SJSA1 (cell line): ENCODE results near the gene FBLN7. TPM values are rescaled to one million over a fixed set of nuclear protein-coding genes. Genes with fewer than 3 reads are reported as not detected.
"Not testable (repeated sequence)": the region's sequence is repeated elsewhere in the genome, so short reads cannot be mapped to it uniquely, and the experiment has no call there.

Experiments
- DNase-seq, 2 experiments: peaks; one replicate each; pipeline ENCODE4 v3.0.0-alpha.2; 2015 to 2020; ENCODE audit warnings: low spot score in 2 of 2, low read depth in 1 of 2
- H3K27ac ChIP-seq: fragments of 250-450 bp; sonication (Bioruptor Pico); 2 replicates; pipeline ENCODE4 v1.5.1; 2020; ENCODE audit warnings: mild to moderate bottlenecking, moderate library complexity
- H3K27me3 ChIP-seq: fragments of 250-450 bp; sonication (Bioruptor Pico); replicated peaks from 2 replicates; pipeline ENCODE4 v1.5.1; 2020; ENCODE audit warnings: mild to moderate bottlenecking, moderate library complexity
- H3K36me3 ChIP-seq: fragments of 250-450 bp; sonication (Bioruptor Pico); 2 replicates; pipeline ENCODE4 v1.5.1; 2020; ENCODE audit warnings: mild to moderate bottlenecking
- H3K4me1 ChIP-seq: fragments of 250-450 bp; sonication (Bioruptor Pico); replicated peaks from 2 replicates; pipeline ENCODE4 v1.6.1; 2021; ENCODE audit warnings: mild to moderate bottlenecking
- H3K4me3 ChIP-seq: fragments of 250-450 bp; sonication (Bioruptor Pico); 2 replicates; pipeline ENCODE4 v1.5.1; 2020; ENCODE audit warnings: mild to moderate bottlenecking
- H3K9me3 ChIP-seq: fragments of 250-450 bp; sonication (Bioruptor Pico); replicated peaks from 2 replicates; pipeline ENCODE4 v1.5.1; 2020; ENCODE audit warnings: mild to moderate bottlenecking
- total RNA-seq: library from RNA; depleted of rRNA; stranded (reverse); fragments of >200 nt; shearing (Covaris generic); gene quantifications from 2 replicates; pipeline ENCODE4 v1.2.3, GENCODE V29; 2014

FBLN7 gene
- total RNA-seq, 1 experiment from 2014 or later: not detected

- no peaks in the 10 kb centered on the region for H3K9me3 ChIP-seq
- H3K27ac ChIP-seq: no peak overlapping the region
- H3K27me3 ChIP-seq: peaks cover 11% of the 10 kb centered on the region
- peaks cover 6% of the 10 kb centered on the region; the same call in 1 of the 2 replicates for H3K4me1 ChIP-seq
- no peak for DNase-seq
- H3K36me3 ChIP-seq: no peaks in the 10 kb centered on the region
- H3K4me3 ChIP-seq: no peak overlapping the region
These were observed 4.8 kb upstream of the FBLN7 start for GRCh38 chr2:112133344-112133743.

- Histone ChIP-seq H3K4me1 (peaks cover 6% of the 10 kb centered on the region; the same call in 1 of the 2 replicates), H3K27ac (no peak overlapping the region), H3K27me3 (peaks cover 11% of the 10 kb centered on the region), H3K4me3 (no peak overlapping the region), H3K36me3 (no peaks in the 10 kb centered on the region), H3K9me3 (no peaks in the 10 kb centered on the region)
- DNase-seq: no peak
These were observed 4.1 kb upstream of the FBLN7 start for GRCh38 chr2:112134120-112134519.

- no peak overlapping the region for H3K27ac ChIP-seq
- DNase-seq: no peak
- no peak overlapping the region for H3K4me3 ChIP-seq
- peaks cover 6% of the 10 kb centered on the region; the same call in 1 of the 2 replicates for H3K4me1 ChIP-seq
- H3K9me3 ChIP-seq: no peaks in the 10 kb centered on the region
- H3K27me3 ChIP-seq: peaks cover 11% of the 10 kb centered on the region
- H3K36me3 ChIP-seq: no peaks in the 10 kb centered on the region
These were observed 2.1 kb upstream of the FBLN7 start for GRCh38 chr2:112136096-112136495.

DNA sequence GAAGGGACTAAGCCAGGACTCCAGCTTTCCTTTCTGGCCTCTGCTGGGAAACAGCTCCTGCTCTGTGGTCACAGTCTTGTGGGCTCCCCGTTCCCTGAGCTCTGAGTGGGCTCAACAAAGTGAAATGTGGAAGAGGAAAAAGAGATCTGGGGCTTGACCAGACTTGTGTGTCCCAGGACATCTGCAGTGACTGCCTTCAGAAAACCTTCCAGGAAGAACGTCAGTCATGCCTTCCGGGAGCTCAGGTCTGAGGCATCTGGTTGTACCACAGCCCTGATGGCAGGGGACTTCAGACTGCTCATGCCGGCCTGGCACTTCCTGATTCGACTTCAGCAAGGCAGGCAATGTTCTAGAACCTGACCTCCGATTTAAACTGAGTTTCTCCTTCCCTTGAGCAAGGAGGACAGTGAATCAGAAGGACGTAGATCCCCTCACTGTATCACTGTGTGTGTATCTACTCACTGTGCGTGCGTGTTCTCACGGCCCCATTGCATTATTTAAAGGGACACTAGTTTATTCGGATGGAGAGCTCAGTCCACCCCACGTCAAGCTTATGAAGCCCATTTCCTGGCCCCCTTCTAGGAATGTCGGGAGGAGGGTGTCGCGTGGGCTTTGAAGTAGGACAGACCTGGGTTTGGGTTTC is 548 bp upstream of the FBLN7 start:
- Histone ChIP-seq H3K4me1 (peaks cover 6% of the 10 kb centered on the region; the same call in 1 of the 2 replicates), H3K27me3 (peaks cover 11% of the 10 kb centered on the region), H3K36me3 (no peaks in the 10 kb centered on the region), H3K9me3 (no peaks in the 10 kb centered on the region), H3K27ac (no peak overlapping the region), H3K4me3 (peak overlapping the region; percentile 38)
- no peak for DNase-seq

GRCh38 chr2:112139033-112139614 is 939 bp downstream of the FBLN7 start:
- peaks cover 14% of the 10 kb centered on the region for H3K27me3 ChIP-seq
- not testable (repeated sequence) for H3K4me3 ChIP-seq, DNase-seq, H3K9me3 ChIP-seq, H3K4me1 ChIP-seq, H3K36me3 ChIP-seq, H3K27ac ChIP-seq

DNA sequence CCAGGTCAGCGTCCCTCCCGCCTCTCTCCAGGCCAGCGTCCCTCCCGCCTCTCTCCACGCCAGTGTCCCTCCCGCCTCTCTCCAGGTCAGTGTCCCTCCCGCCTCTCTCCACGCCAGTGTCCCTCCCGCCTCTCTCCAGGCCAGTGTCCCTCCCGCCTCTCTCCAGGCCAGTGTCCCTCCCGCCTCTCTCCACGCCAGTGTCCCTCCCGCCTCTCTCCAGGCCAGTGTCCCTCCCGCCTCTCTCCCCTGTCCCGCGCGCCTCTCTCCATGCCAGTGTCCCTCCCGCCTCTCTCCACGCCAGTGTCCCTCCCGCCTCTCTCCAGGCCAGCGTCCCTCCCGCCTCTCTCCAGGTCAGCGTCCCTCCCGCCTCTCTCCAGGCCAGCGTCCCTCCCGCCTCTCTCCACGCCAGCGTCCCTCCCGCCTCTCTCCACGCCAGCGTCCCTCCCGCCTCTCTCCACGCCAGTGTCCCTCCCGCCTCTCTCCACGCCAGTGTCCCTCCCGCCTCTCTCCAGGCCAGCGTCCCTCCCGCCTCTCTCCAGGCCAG is 1.5 kb downstream of the FBLN7 start:
- H3K4me1 ChIP-seq, H3K4me3 ChIP-seq, DNase-seq, H3K9me3 ChIP-seq, H3K36me3 ChIP-seq, H3K27ac ChIP-seq: not testable (repeated sequence)
- H3K27me3 ChIP-seq: peaks cover 15% of the 10 kb centered on the region

DNA sequence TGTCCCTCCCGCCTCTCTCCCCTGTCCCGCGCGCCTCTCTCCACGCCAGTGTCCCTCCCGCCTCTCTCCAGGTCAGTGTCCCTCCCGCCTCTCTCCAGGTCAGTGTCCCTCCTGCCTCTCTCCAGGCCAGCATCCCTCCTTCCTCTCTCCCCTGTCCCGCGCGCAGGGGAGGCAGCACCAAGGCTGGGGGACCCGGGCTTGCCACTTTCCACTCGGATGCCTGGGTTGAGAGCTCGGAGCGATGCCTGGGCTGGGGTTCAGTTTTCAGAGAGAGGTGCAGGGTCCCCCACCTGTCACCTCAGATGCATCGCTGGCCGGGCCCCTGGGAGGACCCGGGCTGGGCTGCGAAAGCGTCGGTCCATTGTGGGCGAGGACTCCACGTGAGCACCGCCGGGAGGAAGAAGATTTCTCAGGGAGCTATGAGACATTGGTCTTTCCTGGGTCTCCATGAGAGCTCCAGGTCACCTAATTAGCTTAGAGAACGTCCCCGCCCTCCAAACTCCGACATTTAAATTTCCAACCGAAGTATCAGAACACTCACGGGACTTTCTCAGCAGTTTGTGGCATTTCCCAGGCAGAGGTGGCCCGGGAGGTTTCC is 2.1 kb downstream of the FBLN7 start:
- H3K4me1 ChIP-seq: peaks cover 6% of the 10 kb centered on the region; the same call in 1 of the 2 replicates
- H3K9me3 ChIP-seq: no peaks in the 10 kb centered on the region
- no peak overlapping the region for H3K4me3 ChIP-seq
- peaks cover 15% of the 10 kb centered on the region for H3K27me3 ChIP-seq
- no peak for DNase-seq
- H3K36me3 ChIP-seq: no peaks in the 10 kb centered on the region
- no peak overlapping the region for H3K27ac ChIP-seq

- Histone ChIP-seq H3K36me3 (no peaks in the 10 kb centered on the region), H3K4me3 (no peak overlapping the region), H3K9me3 (no peaks in the 10 kb centered on the region), H3K27me3 (peaks cover 18% of the 10 kb centered on the region), H3K27ac (no peak overlapping the region), H3K4me1 (peaks cover 6% of the 10 kb centered on the region; the same call in 1 of the 2 replicates)
- DNase-seq: no peak
These were observed 2.9 kb downstream of the FBLN7 start for GRCh38 chr2:112140899-112141625.

- no peaks in the 10 kb centered on the region for H3K36me3 ChIP-seq
- H3K9me3 ChIP-seq: no peaks in the 10 kb centered on the region
- H3K4me1 ChIP-seq: peaks cover 6% of the 10 kb centered on the region; the same call in 1 of the 2 replicates
- no peak overlapping the region for H3K4me3 ChIP-seq
- no peak for DNase-seq
- H3K27me3 ChIP-seq: peaks cover 19% of the 10 kb centered on the region
- H3K27ac ChIP-seq: no peak overlapping the region
These were observed 3.4 kb downstream of the FBLN7 start for GRCh38 chr2:112141626-112142007.

DNA sequence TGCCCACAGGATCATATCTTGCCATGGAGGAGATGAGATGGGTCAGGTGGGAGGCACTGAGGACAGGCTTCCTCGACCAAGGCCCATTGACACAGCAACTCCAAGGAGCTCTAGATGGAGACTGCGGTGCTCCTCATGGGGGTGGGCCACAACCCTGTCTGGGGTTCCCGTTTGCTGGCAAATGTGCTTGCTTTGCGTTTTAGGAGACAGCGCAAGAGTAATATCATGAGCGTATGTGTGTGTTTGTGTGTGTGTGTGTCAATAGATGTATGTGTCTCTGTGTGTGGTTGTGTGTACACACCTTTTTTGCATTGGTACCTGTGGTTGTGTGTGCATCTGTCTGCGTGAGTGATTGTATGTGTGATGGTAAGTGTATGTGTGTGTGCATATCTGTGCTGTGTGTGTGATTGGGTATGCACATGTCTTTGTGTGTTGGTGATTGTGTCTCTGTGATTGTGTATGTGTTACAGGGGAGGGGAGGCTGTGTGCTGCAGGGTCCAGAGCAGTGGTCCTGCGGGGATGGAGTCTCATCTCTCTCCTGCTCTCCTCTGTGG is 4.4 kb downstream of the FBLN7 start:
- no peaks in the 10 kb centered on the region for H3K9me3 ChIP-seq
- H3K4me1 ChIP-seq: peaks cover 6% of the 10 kb centered on the region; the same call in 1 of the 2 replicates

GRCh38 chr2:112143150-112143549 is 5.0 kb downstream of the FBLN7 start:
- DNase-seq: peak in 1 of 2 experiments; percentile 12
- Histone ChIP-seq H3K9me3 (no peaks in the 10 kb centered on the region), H3K27ac (no peak overlapping the region), H3K4me3 (no peak overlapping the region), H3K27me3 (peaks cover 18% of the 10 kb centered on the region; the same call in 1 of the 2 replicates), H3K4me1 (peaks cover under 1% of the 10 kb centered on the region; the same call in 1 of the 2 replicates), H3K36me3 (no peaks in the 10 kb centered on the region)

More for the DNA sequence above, 4.4 kb downstream of the FBLN7 start:
- H3K27me3 ChIP-seq: peaks cover 23% of the 10 kb centered on the region; the same call in 1 of the 2 replicates
- no peak overlapping the region for H3K4me3 ChIP-seq
- no peaks in the 10 kb centered on the region for H3K36me3 ChIP-seq
- H3K27ac ChIP-seq: no peak overlapping the region
- DNase-seq: no peak

DNA sequence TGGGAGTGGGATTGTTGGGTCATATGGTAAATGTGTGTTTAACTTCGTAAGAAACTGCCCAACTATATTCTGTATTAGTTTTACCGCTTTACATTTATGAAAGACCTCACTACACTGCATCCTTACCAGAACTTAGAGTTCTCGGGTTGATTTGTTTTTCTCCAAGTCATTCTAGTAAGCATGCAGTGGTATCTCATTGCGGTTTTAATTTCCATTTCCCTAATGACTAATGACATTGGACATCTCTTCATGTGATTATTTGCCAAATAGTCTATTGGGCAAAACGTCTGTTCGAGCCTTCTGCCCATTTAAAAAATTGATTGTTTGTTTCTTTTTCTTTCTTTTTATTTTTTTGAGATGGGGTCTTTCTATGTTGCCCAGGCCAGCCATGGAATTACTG is 6.8 kb downstream of the FBLN7 start:
- DNase-seq: no peak

More for the DNA sequence above, 6.8 kb downstream of the FBLN7 start:
- Histone ChIP-seq H3K9me3 (no peaks in the 10 kb centered on the region), H3K27ac (no peak overlapping the region), H3K27me3 (peaks cover 18% of the 10 kb centered on the region; the same call in 1 of the 2 replicates), H3K4me3 (no peak overlapping the region), H3K4me1 (no peaks in the 10 kb centered on the region), H3K36me3 (no peaks in the 10 kb centered on the region)
